Measurements from ENCODE around the gene CAMK2D. TPM values are rescaled to one million over a fixed set of nuclear protein-coding genes. Genes with fewer than 3 reads are reported as not detected.
A peak's percentile ranks its signal among the peaks of the same experiment; 100 is the strongest.

Gene CAMK2D
- total RNA-seq, 1 experiment from 2014 or later: 165 TPM

GRCh38 chr4:113550510-113550909, 211.0 kb downstream of the CAMK2D start:
- H3K36me3 ChIP-seq (ENCODE audit: insufficient read depth, low read length): peaks cover 29% of the 10 kb centered on the region; the same call in 1 of the 2 replicates
- H3K9me2 ChIP-seq (replicated peaks; ENCODE audit: insufficient read depth, low read length): no peaks in the 10 kb centered on the region
- H3K9me3 ChIP-seq (ENCODE audit: low read length): no peaks in the 10 kb centered on the region
- peak overlapping the region; percentile 7; the same call in 1 of the 2 replicates for H3K27ac ChIP-seq (ENCODE audit: low read length)
- no peak for DNase-seq
- H3K79me2 ChIP-seq (ENCODE audit: low read length): peaks cover 65% of the 10 kb centered on the region
- H3K27me3 ChIP-seq (ENCODE audit: low read length): no peaks in the 10 kb centered on the region
- no peak overlapping the region for H3K4me3 ChIP-seq (ENCODE audit: low read length)
- H4K20me1 ChIP-seq (ENCODE audit: insufficient read depth, low read depth, low read length): no peaks in the 10 kb centered on the region
- no peak overlapping the region for H2AFZ ChIP-seq (ENCODE audit: low read length)
- H3K4me1 ChIP-seq (ENCODE audit: low read length): peaks cover 25% of the 10 kb centered on the region
- no peak overlapping the region for H3K4me2 ChIP-seq (ENCODE audit: low read depth, low read length, poor library complexity, severe bottlenecking)
- no peak overlapping the region for H3K9ac ChIP-seq (ENCODE audit: low read length)

GRCh38 chr4:113548303-113548702, 213.2 kb downstream of the CAMK2D start:
- Histone ChIP-seq H3K27ac (ENCODE audit: low read length) (peak overlapping the region; percentile 54), H3K36me3 (ENCODE audit: insufficient read depth, low read length) (peaks cover 39% of the 10 kb centered on the region; the same call in 1 of the 2 replicates), H3K4me1 (ENCODE audit: low read length) (peaks cover 25% of the 10 kb centered on the region), H3K27me3 (ENCODE audit: low read length) (no peaks in the 10 kb centered on the region), H3K4me2 (ENCODE audit: low read depth, low read length, poor library complexity, severe bottlenecking) (no peak overlapping the region), H3K79me2 (ENCODE audit: low read length) (peaks cover 59% of the 10 kb centered on the region), H3K9me3 (ENCODE audit: low read length) (no peaks in the 10 kb centered on the region), H4K20me1 (ENCODE audit: insufficient read depth, low read depth, low read length) (no peaks in the 10 kb centered on the region), H3K9me2 (replicated peaks; ENCODE audit: insufficient read depth, low read length) (no peaks in the 10 kb centered on the region), H3K4me3 (ENCODE audit: low read length) (no peak overlapping the region), H3K9ac (ENCODE audit: low read length) (no peak overlapping the region), H2AFZ (ENCODE audit: low read length) (no peak overlapping the region)
- no peak for DNase-seq

GRCh38 chr4:113547487-113548042, 214.0 kb downstream of the CAMK2D start:
- Histone ChIP-seq H3K9ac (ENCODE audit: low read length) (no peak overlapping the region), H3K79me2 (ENCODE audit: low read length) (peaks cover 60% of the 10 kb centered on the region), H2AFZ (ENCODE audit: low read length) (no peak overlapping the region), H3K9me3 (ENCODE audit: low read length) (no peaks in the 10 kb centered on the region), H3K9me2 (replicated peaks; ENCODE audit: insufficient read depth, low read length) (no peaks in the 10 kb centered on the region), H3K27ac (ENCODE audit: low read length) (peak overlapping the region; percentile 54), H3K36me3 (ENCODE audit: insufficient read depth, low read length) (peaks cover 39% of the 10 kb centered on the region; the same call in 1 of the 2 replicates), H4K20me1 (ENCODE audit: insufficient read depth, low read depth, low read length) (no peaks in the 10 kb centered on the region), H3K4me2 (ENCODE audit: low read depth, low read length, poor library complexity, severe bottlenecking) (no peak overlapping the region), H3K27me3 (ENCODE audit: low read length) (no peaks in the 10 kb centered on the region), H3K4me1 (ENCODE audit: low read length) (peaks cover 28% of the 10 kb centered on the region), H3K4me3 (ENCODE audit: low read length) (no peak overlapping the region)
- DNase-seq: peak; percentile 96

GRCh38 chr4:113541933-113542332, 219.6 kb downstream of the CAMK2D start:
- H3K9me3 ChIP-seq (ENCODE audit: low read length): no peaks in the 10 kb centered on the region
- H3K27ac ChIP-seq (ENCODE audit: low read length): no peak overlapping the region
- H4K20me1 ChIP-seq (ENCODE audit: insufficient read depth, low read depth, low read length): no peaks in the 10 kb centered on the region
- H3K4me2 ChIP-seq (ENCODE audit: low read depth, low read length, poor library complexity, severe bottlenecking): no peak overlapping the region
- H3K4me1 ChIP-seq (ENCODE audit: low read length): peaks cover 25% of the 10 kb centered on the region
- H3K36me3 ChIP-seq (ENCODE audit: insufficient read depth, low read length): peaks cover 38% of the 10 kb centered on the region; the same call in 1 of the 2 replicates
- no peak for DNase-seq
- no peaks in the 10 kb centered on the region for H3K9me2 ChIP-seq (replicated peaks; ENCODE audit: insufficient read depth, low read length)
- H3K27me3 ChIP-seq (ENCODE audit: low read length): no peaks in the 10 kb centered on the region
- no peak overlapping the region for H3K4me3 ChIP-seq (ENCODE audit: low read length)
- H2AFZ ChIP-seq (ENCODE audit: low read length): no peak overlapping the region
- H3K9ac ChIP-seq (ENCODE audit: low read length): no peak overlapping the region
- H3K79me2 ChIP-seq (ENCODE audit: low read length): peaks cover 68% of the 10 kb centered on the region

- H3K9me2 ChIP-seq (replicated peaks; ENCODE audit: insufficient read depth, low read length): no peaks in the 10 kb centered on the region
- H3K36me3 ChIP-seq (ENCODE audit: insufficient read depth, low read length): peaks cover 29% of the 10 kb centered on the region; the same call in 1 of the 2 replicates
- H4K20me1 ChIP-seq (ENCODE audit: insufficient read depth, low read depth, low read length): no peaks in the 10 kb centered on the region
- H3K9ac ChIP-seq (ENCODE audit: low read length): no peak overlapping the region
- H3K79me2 ChIP-seq (ENCODE audit: low read length): peaks cover 57% of the 10 kb centered on the region
- no peak for DNase-seq
- no peak overlapping the region for H2AFZ ChIP-seq (ENCODE audit: low read length)
- H3K9me3 ChIP-seq (ENCODE audit: low read length): no peaks in the 10 kb centered on the region
- no peak overlapping the region for H3K27ac ChIP-seq (ENCODE audit: low read length)
- no peak overlapping the region for H3K4me3 ChIP-seq (ENCODE audit: low read length)
- no peak overlapping the region for H3K4me2 ChIP-seq (ENCODE audit: low read depth, low read length, poor library complexity, severe bottlenecking)
- no peaks in the 10 kb centered on the region for H3K27me3 ChIP-seq (ENCODE audit: low read length)
- H3K4me1 ChIP-seq (ENCODE audit: low read length): peaks cover 25% of the 10 kb centered on the region
Observed at GRCh38 chr4:113540859-113541258, 220.7 kb downstream of the CAMK2D start.

- Histone ChIP-seq H3K4me2 (ENCODE audit: low read depth, low read length, poor library complexity, severe bottlenecking) (no peak overlapping the region), H4K20me1 (ENCODE audit: insufficient read depth, low read depth, low read length) (no peaks in the 10 kb centered on the region), H3K4me3 (ENCODE audit: low read length) (no peak overlapping the region), H3K27me3 (ENCODE audit: low read length) (no peaks in the 10 kb centered on the region), H3K9ac (ENCODE audit: low read length) (no peak overlapping the region), H2AFZ (ENCODE audit: low read length) (no peak overlapping the region), H3K79me2 (ENCODE audit: low read length) (peaks cover 49% of the 10 kb centered on the region), H3K9me3 (ENCODE audit: low read length) (no peaks in the 10 kb centered on the region), H3K27ac (ENCODE audit: low read length) (no peak overlapping the region), H3K36me3 (ENCODE audit: insufficient read depth, low read length) (peaks cover 24% of the 10 kb centered on the region; the same call in 1 of the 2 replicates), H3K4me1 (ENCODE audit: low read length) (peaks cover 25% of the 10 kb centered on the region), H3K9me2 (replicated peaks; ENCODE audit: insufficient read depth, low read length) (no peaks in the 10 kb centered on the region)
- no peak for DNase-seq
Observed at GRCh38 chr4:113539408-113539807, 222.1 kb downstream of the CAMK2D start.

- no peak overlapping the region for H3K9ac ChIP-seq (ENCODE audit: low read length)
Observed at GRCh38 chr4:113537628-113538027, 223.9 kb downstream of the CAMK2D start.

GRCh38 chr4:113537203-113537602, 224.3 kb downstream of the CAMK2D start:
- DNase-seq: no peak
- no peaks in the 10 kb centered on the region for H4K20me1 ChIP-seq (ENCODE audit: insufficient read depth, low read depth, low read length)
- peaks cover 41% of the 10 kb centered on the region for H3K79me2 ChIP-seq (ENCODE audit: low read length)
- H3K4me2 ChIP-seq (ENCODE audit: low read depth, low read length, poor library complexity, severe bottlenecking): no peak overlapping the region
- no peak overlapping the region for H3K27ac ChIP-seq (ENCODE audit: low read length)
- peaks cover 22% of the 10 kb centered on the region for H3K4me1 ChIP-seq (ENCODE audit: low read length)
- no peaks in the 10 kb centered on the region for H3K27me3 ChIP-seq (ENCODE audit: low read length)
- no peaks in the 10 kb centered on the region for H3K9me3 ChIP-seq (ENCODE audit: low read length)
- H3K9me2 ChIP-seq (replicated peaks; ENCODE audit: insufficient read depth, low read length): no peaks in the 10 kb centered on the region
- H2AFZ ChIP-seq (ENCODE audit: low read length): no peak overlapping the region
- H3K4me3 ChIP-seq (ENCODE audit: low read length): no peak overlapping the region
- H3K9ac ChIP-seq (ENCODE audit: low read length): no peak overlapping the region
- H3K36me3 ChIP-seq (ENCODE audit: insufficient read depth, low read length): peaks cover 24% of the 10 kb centered on the region; the same call in 1 of the 2 replicates

More at GRCh38 chr4:113537628-113538027, 223.9 kb downstream of the CAMK2D start:
- peaks cover 22% of the 10 kb centered on the region for H3K4me1 ChIP-seq (ENCODE audit: low read length)
- H3K27me3 ChIP-seq (ENCODE audit: low read length): no peaks in the 10 kb centered on the region
- H4K20me1 ChIP-seq (ENCODE audit: insufficient read depth, low read depth, low read length): no peaks in the 10 kb centered on the region
- no peak for DNase-seq
- no peak overlapping the region for H3K4me2 ChIP-seq (ENCODE audit: low read depth, low read length, poor library complexity, severe bottlenecking)
- H3K4me3 ChIP-seq (ENCODE audit: low read length): no peak overlapping the region
- no peak overlapping the region for H3K27ac ChIP-seq (ENCODE audit: low read length)
- no peaks in the 10 kb centered on the region for H3K9me2 ChIP-seq (replicated peaks; ENCODE audit: insufficient read depth, low read length)
- H3K9me3 ChIP-seq (ENCODE audit: low read length): no peaks in the 10 kb centered on the region
- H2AFZ ChIP-seq (ENCODE audit: low read length): no peak overlapping the region
- H3K79me2 ChIP-seq (ENCODE audit: low read length): peaks cover 39% of the 10 kb centered on the region
- peaks cover 24% of the 10 kb centered on the region; the same call in 1 of the 2 replicates for H3K36me3 ChIP-seq (ENCODE audit: insufficient read depth, low read length)

Data from Karpas-422 (cell line).